ENCODE results near the gene CEBPG. TPM values are rescaled to one million over a fixed set of nuclear protein-coding genes. Genes with fewer than 3 reads are reported as not detected.

CEBPG gene
- total RNA-seq, 1 experiment from 2014 or later = 51.1 TPM

DNA sequence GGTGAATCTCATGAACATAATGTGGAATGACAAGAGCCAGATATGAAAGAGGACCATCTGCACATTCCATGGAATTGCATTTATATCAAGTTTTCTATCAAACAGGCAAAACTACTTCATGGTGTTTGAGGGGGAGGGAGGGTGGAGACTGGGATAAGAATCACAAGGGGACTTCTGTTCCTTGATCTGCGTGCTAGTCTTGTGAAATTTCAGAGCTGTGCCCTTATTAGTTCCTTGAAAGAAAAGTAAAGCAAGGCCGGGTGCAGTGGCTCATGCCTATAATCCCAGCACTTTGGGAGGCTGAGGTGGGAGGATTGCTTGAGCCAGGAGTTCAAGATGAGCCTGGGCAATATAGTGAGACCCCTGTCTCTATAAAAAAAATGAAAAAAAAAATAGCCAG lies 30.2 kb upstream of the CEBPG start:
- H3K79me2 ChIP-seq (ENCODE audit: insufficient read depth, low read length) = no peaks in the 10 kb centered on the region
- POLR2A ChIA-PET = no interaction called here
- TF ChIP-seq ZFX (IDR thresholded peaks at IDR 0.05) (no peak), CBX3 (IDR thresholded peaks at IDR 0.05; ENCODE audit: low read depth) (no peak), TCF7L2 (IDR thresholded peaks at IDR 0.05; ENCODE audit: borderline replicate concordance, extremely low read depth, insufficient read depth, insufficient read length) (no peak), SRF (IDR thresholded peaks at IDR 0.05; ENCODE audit: low read depth) (no peak), CEBPB (IDR thresholded peaks at IDR 0.05; ENCODE audit: low read depth) (no peak)
- H3K27me3 ChIP-seq (ENCODE audit: insufficient read depth, low read length) = peaks cover 16% of the 10 kb centered on the region; the same call in 1 of the 2 replicates
- ATAC-seq (no peak), DNase-seq (ENCODE audit: low read depth, low spot score) (no peak)
- H3K9me3 ChIP-seq (ENCODE audit: control insufficient read depth in 1 of 2, insufficient read depth in 1 of 2, low read depth in 1 of 2, low read length in 2 of 2) = no peaks in the 10 kb centered on the region
- H3K4me2 ChIP-seq (ENCODE audit: low read length) = no peak overlapping the region
- no peak overlapping the region for H3K27ac ChIP-seq (ENCODE audit: low read depth, low read length)
- peaks cover 0 to 11% of the 10 kb centered on the region in 2 experiments; a peak in 3 of 4 replicates for H3K4me1 ChIP-seq (ENCODE audit: control insufficient read depth in 1 of 2, insufficient read depth in 2 of 2, low read length in 2 of 2)
- BruUV-seq (replicated peaks) = no TSS peak
- no peak overlapping the region for H3K9ac ChIP-seq (ENCODE audit: low read length)
- no peaks in the 10 kb centered on the region for H3K36me3 ChIP-seq (ENCODE audit: control insufficient read depth in 1 of 2, insufficient read depth in 2 of 2, low read length in 2 of 2)
- CTCF ChIA-PET = no interaction called here
- no peaks in the 10 kb centered on the region for H3K9me2 ChIP-seq (ENCODE audit: insufficient read depth)
- no peak overlapping the region for H2AFZ ChIP-seq (ENCODE audit: low read depth, low read length, poor library complexity, severe bottlenecking)
- H3K4me3 ChIP-seq (replicated peaks in 1 of 2; ENCODE audit: low read depth in 1 of 2, low read length in 2 of 2) = no peak overlapping the region
- intact Hi-C loops (cut with micrococcal nuclease) = no loop called here
- RAD21 ChIA-PET (ENCODE audit: low non-redundant PET in 1 of 2, low total read pairs in 2 of 2, uncharacterized antibody in 2 of 2, unreplicated experiment in 2 of 2) = no interaction called here
- no peaks in the 10 kb centered on the region for H4K20me1 ChIP-seq (ENCODE audit: insufficient read depth)

DNA sequence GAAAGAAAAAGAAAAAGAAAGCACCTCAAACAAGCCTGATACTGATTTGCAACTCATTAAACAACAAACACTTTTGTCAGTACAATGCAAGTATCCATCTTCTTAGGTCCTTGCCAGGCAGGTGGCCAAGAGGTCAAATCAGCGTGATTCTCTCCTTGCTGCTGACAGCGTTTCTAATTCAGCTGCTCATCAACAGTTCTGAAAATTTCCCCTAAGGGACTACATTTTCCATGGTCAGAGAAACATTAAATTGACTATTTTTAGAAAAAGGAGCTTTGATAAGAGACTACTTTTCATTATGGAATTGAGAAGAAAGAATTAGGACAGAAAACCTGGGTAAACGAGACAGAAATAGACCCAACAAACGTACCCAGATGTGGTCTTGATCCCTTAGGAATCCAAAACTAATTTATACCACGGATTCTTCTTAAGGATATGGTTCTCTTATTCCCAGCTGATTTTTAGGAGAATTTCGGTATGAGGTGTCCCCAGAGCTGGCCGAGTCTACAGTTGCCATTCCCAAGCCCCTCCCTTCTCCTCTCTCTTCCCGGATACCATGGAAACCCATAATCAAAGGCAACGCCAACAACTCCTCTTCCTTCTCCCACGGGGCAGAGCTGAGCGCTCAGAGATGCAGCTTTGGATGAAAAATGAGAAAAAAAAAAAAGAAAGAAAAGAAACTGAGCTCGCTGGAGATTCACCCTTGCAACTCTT lies 29.5 kb upstream of the CEBPG start:
- no peaks in the 10 kb centered on the region for H3K79me2 ChIP-seq (ENCODE audit: insufficient read depth, low read length)
- ChIA-PET CTCF (no interaction called here), RAD21 (ENCODE audit: low non-redundant PET in 1 of 2, low total read pairs in 2 of 2, uncharacterized antibody in 2 of 2, unreplicated experiment in 2 of 2) (no interaction called here), POLR2A (no interaction called here)
- no peaks in the 10 kb centered on the region for H3K9me3 ChIP-seq (ENCODE audit: control insufficient read depth in 1 of 2, insufficient read depth in 1 of 2, low read depth in 1 of 2, low read length in 2 of 2)
- no peaks in the 10 kb centered on the region for H4K20me1 ChIP-seq (ENCODE audit: insufficient read depth)
- no peaks in the 10 kb centered on the region for H3K36me3 ChIP-seq (ENCODE audit: control insufficient read depth in 1 of 2, insufficient read depth in 2 of 2, low read length in 2 of 2)
- no peak overlapping the region for H3K27ac ChIP-seq (ENCODE audit: low read depth, low read length)
- TF ChIP-seq, protein P1, sequence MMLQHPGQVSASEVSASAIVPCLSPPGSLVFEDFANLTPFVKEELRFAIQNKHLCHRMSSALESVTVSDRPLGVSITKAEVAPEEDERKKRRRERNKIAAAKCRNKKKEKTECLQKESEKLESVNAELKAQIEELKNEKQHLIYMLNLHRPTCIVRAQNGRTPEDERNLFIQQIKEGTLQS (IDR thresholded peaks at IDR 0.05) = no peak
- TF ChIP-seq SRF (IDR thresholded peaks at IDR 0.05; ENCODE audit: low read depth) (no peak), CEBPB (IDR thresholded peaks at IDR 0.05; ENCODE audit: low read depth) (no peak)
- TF ChIP-seq, protein P2, sequence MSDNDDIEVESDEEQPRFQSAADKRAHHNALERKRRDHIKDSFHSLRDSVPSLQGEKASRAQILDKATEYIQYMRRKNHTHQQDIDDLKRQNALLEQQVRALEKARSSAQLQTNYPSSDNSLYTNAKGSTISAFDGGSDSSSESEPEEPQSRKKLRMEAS (IDR thresholded peaks at IDR 0.05) = no peak
- peaks cover 16% of the 10 kb centered on the region; the same call in 1 of the 2 replicates for H3K27me3 ChIP-seq (ENCODE audit: insufficient read depth, low read length)
- no peak overlapping the region for H3K4me2 ChIP-seq (ENCODE audit: low read length)
- intact Hi-C loops (cut with micrococcal nuclease) = no loop called here
- ATAC-seq (no peak), DNase-seq (ENCODE audit: low read depth, low spot score) (no peak)
- no TSS peak for BruUV-seq (replicated peaks)
- no peaks in the 10 kb centered on the region for H3K9me2 ChIP-seq (ENCODE audit: insufficient read depth)
- peaks cover 0 to 10% of the 10 kb centered on the region in 2 experiments; a peak in 3 of 4 replicates for H3K4me1 ChIP-seq (ENCODE audit: control insufficient read depth in 1 of 2, insufficient read depth in 2 of 2, low read length in 2 of 2)
- no peak overlapping the region for H3K4me3 ChIP-seq (replicated peaks in 1 of 2; ENCODE audit: low read depth in 1 of 2, low read length in 2 of 2)
- no peak overlapping the region for H2AFZ ChIP-seq (ENCODE audit: low read depth, low read length, poor library complexity, severe bottlenecking)
- H3K9ac ChIP-seq (ENCODE audit: low read length) = no peak overlapping the region
